Glutamatergic neuron (in vitro differentiated cells): ENCODE data around the gene RFX1. TPM values are rescaled to one million over a fixed set of nuclear protein-coding genes. Genes with fewer than 3 reads are reported as not detected.
A peak's percentile ranks its signal among the peaks of the same experiment; 100 is the strongest.

Experiments used
- DNase-seq: peaks from one replicate; pipeline ENCODE4 v3.0.0; 2022
- H3K27ac Mint-ChIP-seq: one replicate; pipeline ENCODE4 v1.8.0; 2020; ENCODE audit warnings: mild to moderate bottlenecking, mixed read lengths, inconsistent platforms; ENCODE audit not compliant: unreplicated experiment
- H3K27me3 Mint-ChIP-seq: one replicate; pipeline ENCODE4 v1.8.0; 2020; ENCODE audit warnings: mild to moderate bottlenecking, moderate library complexity, mixed read lengths, inconsistent platforms; ENCODE audit not compliant: unreplicated experiment
- H3K36me3 Mint-ChIP-seq: one replicate; pipeline ENCODE4 v1.8.0; 2020; ENCODE audit warnings: mild to moderate bottlenecking, mixed read lengths, inconsistent platforms; ENCODE audit not compliant: unreplicated experiment
- H3K4me1 Mint-ChIP-seq: one replicate; pipeline ENCODE4 v1.8.0; 2020; ENCODE audit warnings: mild to moderate bottlenecking, low read depth, mixed read lengths, inconsistent platforms; ENCODE audit not compliant: unreplicated experiment
- H3K4me3 Mint-ChIP-seq: one replicate; pipeline ENCODE4 v1.8.0; 2020; ENCODE audit warnings: mild to moderate bottlenecking, mixed read lengths, inconsistent platforms; ENCODE audit not compliant: unreplicated experiment
- H3K9me3 Mint-ChIP-seq: one replicate; pipeline ENCODE4 v1.8.0; 2020; ENCODE audit warnings: mild to moderate bottlenecking, moderate library complexity, mixed read lengths, inconsistent platforms; ENCODE audit not compliant: unreplicated experiment
- total RNA-seq: library from RNA; stranded (reverse); fragmentation: NEBNext Ultra II Directional; extraction: Animal tissue kit (Norgen Biotek cat#: 25700); gene quantifications from one replicate; pipeline ENCODE4 v1.2.1, GENCODE V29; 2021; ENCODE audit not compliant: unreplicated experiment
- TF ChIP-seq, protein P1 (sequence below): fragments of 200-600 bp; sonication (generic); IDR thresholded peaks from one replicate; pipeline ENCODE4 v1.5.0; 2021; ENCODE audit not compliant: partially characterized antibody, unreplicated experiment

The RFX1 gene
- total RNA-seq, 1 donor from 2014 or later: 9.4 TPM

DNA sequence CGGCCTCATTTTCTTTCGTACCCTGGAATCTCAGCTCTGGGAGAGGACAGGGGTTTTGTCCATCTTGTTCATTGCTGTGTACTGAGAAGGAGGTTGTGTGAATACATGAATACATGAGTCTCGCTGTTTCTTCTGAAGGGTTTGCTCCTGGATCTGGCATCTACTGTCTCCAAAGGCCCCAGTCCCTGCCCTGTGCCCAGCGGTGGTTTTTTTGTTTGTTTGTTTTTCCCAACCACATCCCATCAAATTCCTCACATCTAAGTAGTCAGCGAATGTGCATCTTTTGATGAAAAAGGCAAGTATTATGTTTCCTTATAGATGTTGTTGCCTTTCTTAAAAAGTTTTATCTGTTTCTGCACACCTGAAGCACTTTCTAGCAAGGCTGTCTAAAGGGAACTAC lies 41.3 kb downstream of the RFX1 start:
- peaks cover 5% of the 10 kb centered on the region for H3K9me3 Mint-ChIP-seq
- H3K4me3 Mint-ChIP-seq: no peak overlapping the region
- H3K36me3 Mint-ChIP-seq: peaks cover 3% of the 10 kb centered on the region
- no peak overlapping the region for H3K27ac Mint-ChIP-seq
- peaks cover 2% of the 10 kb centered on the region for H3K4me1 Mint-ChIP-seq
- TF ChIP-seq, protein P1, sequence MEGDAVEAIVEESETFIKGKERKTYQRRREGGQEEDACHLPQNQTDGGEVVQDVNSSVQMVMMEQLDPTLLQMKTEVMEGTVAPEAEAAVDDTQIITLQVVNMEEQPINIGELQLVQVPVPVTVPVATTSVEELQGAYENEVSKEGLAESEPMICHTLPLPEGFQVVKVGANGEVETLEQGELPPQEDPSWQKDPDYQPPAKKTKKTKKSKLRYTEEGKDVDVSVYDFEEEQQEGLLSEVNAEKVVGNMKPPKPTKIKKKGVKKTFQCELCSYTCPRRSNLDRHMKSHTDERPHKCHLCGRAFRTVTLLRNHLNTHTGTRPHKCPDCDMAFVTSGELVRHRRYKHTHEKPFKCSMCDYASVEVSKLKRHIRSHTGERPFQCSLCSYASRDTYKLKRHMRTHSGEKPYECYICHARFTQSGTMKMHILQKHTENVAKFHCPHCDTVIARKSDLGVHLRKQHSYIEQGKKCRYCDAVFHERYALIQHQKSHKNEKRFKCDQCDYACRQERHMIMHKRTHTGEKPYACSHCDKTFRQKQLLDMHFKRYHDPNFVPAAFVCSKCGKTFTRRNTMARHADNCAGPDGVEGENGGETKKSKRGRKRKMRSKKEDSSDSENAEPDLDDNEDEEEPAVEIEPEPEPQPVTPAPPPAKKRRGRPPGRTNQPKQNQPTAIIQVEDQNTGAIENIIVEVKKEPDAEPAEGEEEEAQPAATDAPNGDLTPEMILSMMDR: no peak
- no peak for DNase-seq
- peaks cover 5% of the 10 kb centered on the region for H3K27me3 Mint-ChIP-seq

DNA sequence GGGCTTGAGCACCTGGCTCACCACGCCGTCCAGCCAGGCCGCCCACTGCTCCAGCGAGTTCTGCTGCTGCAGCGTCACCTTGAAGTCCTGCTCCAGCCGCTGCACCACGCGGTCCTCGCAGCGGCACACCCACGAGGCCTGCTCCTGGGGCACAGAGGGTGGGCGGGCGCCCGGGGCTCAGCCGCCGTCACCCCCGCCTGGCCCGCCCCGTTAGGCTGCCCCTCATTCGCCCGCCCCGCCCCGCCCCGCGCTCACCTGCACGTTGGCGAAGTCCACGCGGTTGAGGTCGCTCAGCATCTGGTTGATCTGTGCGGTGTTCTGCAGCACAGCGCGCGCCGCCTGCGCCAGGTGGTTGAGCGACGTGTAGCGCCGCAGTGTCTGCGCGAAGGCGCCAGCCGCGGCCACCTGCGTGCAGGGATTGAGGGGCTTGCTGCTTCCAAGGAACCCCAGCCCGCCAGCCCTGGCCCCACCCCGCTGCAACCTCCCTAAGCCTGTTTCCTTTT lies 42.5 kb downstream of the RFX1 start:
- Mint-ChIP-seq H3K4me1 (peaks cover 3% of the 10 kb centered on the region), H3K4me3 (no peak overlapping the region), H3K36me3 (no peaks in the 10 kb centered on the region), H3K9me3 (peaks cover 4% of the 10 kb centered on the region), H3K27me3 (peaks cover 7% of the 10 kb centered on the region), H3K27ac (no peak overlapping the region)
- peak; percentile 45 for DNase-seq
- TF ChIP-seq, protein P1: no peak

DNA sequence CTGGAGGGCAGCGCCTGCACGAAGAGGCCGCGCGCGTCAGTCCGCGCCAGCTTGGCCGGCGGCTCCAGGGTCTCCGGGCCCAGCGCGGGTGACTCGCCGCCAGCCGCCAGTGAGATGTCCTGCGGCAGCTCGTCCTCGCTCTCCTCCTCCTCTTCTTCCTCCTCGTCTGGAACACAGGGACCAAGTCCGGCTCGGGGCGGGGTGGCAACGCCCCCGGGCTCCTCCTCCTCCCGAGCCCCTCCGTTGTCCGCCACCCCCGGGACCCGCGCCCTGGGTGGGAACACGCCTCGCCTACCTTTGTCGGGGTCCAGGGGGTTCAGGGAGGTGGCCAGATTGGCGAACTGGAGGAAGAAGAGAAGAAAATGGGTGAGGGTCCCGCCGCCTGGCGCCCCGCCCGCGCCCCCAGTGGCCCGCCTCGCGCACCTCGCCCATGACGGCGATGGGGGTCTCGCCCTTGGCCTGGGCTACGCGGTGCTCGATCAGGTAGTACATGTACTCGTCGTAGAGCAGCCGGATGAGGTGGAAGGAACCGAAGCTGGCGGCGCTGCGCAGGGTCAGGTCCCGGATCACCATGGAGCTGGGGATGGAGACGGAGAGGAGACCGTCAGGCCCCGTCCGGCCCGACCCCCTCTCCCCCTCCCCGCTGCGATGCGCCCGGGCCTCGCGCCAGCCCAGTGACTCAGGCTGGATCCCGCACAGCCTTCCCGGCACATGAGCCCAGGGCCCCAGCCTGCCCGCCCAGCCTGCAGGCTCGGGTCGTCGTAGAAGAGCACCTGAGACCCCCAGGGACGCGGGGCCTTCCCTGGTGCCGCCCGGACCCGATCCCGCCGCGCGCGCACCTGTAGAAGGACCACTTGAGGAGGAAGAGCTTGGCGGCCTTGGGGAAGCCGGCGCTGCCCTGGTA lies 43.2 kb downstream of the RFX1 start:
- DNase-seq: peak; percentile 65
- TF ChIP-seq, protein P1: no peak
- Mint-ChIP-seq H3K9me3 (peaks cover 4% of the 10 kb centered on the region), H3K27ac (no peak overlapping the region), H3K27me3 (peaks cover 11% of the 10 kb centered on the region), H3K36me3 (no peaks in the 10 kb centered on the region), H3K4me3 (no peak overlapping the region), H3K4me1 (peaks cover 9% of the 10 kb centered on the region)

DNA sequence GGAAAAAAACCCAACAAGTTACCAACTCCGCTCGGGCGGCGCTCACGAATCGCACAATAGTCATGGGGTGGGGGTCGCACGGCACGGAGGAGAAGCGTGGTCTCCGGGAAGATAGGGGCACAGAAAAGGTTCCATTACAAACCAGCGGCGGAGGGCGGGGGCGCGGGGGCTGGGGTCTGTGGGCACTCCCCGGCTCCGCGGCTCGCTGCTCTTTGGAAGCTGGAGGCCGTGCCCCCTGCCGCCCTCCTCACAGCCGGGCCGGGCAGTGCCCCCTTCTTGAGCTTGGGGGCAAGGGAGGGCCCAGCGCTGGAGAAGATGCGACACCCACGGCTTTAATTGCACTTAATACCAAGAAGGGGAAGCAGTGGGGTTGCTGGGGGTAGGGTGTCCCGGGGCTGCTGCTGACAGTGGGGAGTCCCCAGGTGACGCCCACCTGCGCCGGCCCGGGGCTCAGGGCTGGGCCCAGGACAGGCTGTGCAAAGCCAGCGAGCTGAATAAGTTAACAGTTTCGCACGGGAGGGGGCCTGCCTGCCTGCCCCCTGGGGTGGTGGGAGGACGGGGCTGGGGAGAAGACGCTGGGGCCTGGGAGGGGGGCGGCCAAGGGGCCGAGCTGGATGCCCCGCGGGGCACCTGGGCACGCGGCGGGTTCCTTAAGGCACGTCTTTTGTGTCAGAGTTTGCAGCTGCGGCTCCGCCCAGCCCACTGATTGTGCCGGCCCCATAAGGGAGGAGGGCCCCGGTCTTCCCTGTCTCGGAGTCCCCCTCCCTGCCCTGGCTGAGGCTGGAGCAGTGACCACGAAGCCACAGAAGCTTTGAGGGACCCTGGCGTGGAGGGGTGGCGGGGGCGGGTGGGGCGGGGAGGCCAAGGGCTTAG lies 44.1 kb downstream of the RFX1 start:
- Mint-ChIP-seq H3K4me3 (peak overlapping the region; percentile 18), H3K27me3 (peaks cover 11% of the 10 kb centered on the region), H3K4me1 (peaks cover 9% of the 10 kb centered on the region), H3K36me3 (no peaks in the 10 kb centered on the region), H3K9me3 (peaks cover 4% of the 10 kb centered on the region), H3K27ac (peak overlapping the region; percentile 28)
- DNase-seq: peak; percentile 63
- TF ChIP-seq, protein P1: no peak
